Dendritic cell treated with granulocyte-macrophage colony-stimulating factor and Interleukin-4, amounts not matched to agents 40 ng/mL and 50 ng/mL, for 4 days (primary cell): ENCODE results near the gene MPHOSPH9.
"Not testable (repeated sequence)": the region's sequence is repeated elsewhere in the genome, so short reads cannot be mapped to it uniquely, and the experiment has no call there.

ENCODE experiments used
- H3K27ac Mint-ChIP-seq: one replicate; pipeline ENCODE4 v1.8.0; 2022; ENCODE audit warnings: mild to moderate bottlenecking, mixed read lengths
- H3K27me3 Mint-ChIP-seq: one replicate; pipeline ENCODE4 v1.8.0; 2022; ENCODE audit warnings: mild to moderate bottlenecking, mixed read lengths
- H3K36me3 Mint-ChIP-seq: one replicate; pipeline ENCODE4 v1.8.0; 2022; ENCODE audit warnings: low read depth, mixed read lengths
- H3K4me1 Mint-ChIP-seq: one replicate; pipeline ENCODE4 v1.8.0; 2022; ENCODE audit warnings: low read depth, mixed read lengths
- H3K4me3 Mint-ChIP-seq: one replicate; pipeline ENCODE4 v1.8.0; 2022; ENCODE audit warnings: mild to moderate bottlenecking, moderate library complexity, mixed read lengths
- H3K9me3 Mint-ChIP-seq: one replicate; pipeline ENCODE4 v1.8.0; 2022; ENCODE audit warnings: mixed read lengths
- intact Hi-C: fragments of 100-400 bp; cut with micrococcal nuclease; formaldehyde crosslinking; loops from one replicate; pipeline ENCODE4 v1.15.0; 2022

The MPHOSPH9 gene

DNA sequence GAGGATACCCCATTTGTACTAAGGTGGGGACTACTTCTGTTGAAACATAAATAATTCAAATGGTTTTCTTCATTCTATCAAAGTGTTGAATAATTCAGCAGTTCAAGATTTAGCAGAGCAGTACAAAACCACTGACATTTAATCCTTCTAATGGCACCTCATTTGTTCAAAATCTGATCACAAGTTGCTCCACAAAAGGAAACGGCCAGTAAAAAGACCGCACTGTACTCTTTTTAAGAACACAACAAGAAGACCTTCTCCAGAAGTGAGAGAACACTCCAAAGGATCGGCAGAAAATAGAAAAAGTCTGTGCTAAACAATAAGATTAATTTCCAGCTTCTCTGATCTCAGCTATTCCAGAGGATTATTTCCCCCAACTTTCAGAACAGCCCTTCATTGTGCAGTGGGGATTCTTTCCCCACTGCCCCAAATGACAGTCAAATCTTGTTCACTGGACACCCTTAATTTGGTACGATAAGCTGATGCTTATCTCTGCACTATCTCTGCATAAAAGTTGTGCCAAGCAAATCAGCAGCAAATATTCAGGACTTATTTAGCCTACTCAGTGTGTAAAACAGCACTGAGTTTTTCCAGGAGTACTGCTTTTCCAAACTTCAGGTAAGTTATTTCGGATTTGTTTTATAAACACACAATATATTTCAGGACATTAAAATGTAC is 5.2 kb downstream of the MPHOSPH9 start:
- H3K27me3 Mint-ChIP-seq, result no peaks in the 10 kb centered on the region

DNA sequence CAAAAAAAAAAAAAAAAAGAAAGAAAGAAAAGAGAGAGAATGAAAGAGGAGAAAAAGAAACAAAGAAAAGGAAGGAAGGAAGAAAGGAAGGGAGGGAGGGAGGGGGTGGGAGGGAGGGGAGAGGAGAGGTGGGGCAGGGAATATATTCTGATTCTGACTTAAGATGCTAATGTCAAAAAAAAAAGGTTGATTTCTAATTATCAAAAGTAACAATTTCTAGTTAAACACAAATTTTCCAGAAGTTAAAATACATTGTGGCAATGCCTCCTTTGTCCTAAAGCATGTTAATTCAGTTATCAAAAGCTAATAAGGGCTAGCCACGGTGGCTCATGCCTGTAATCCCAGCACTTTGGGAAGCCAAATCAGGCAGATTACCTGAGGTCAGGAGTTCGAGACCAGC is 7.5 kb downstream of the MPHOSPH9 start:
- Mint-ChIP-seq H3K27me3 (no peaks in the 10 kb centered on the region), H3K9me3 (no peaks in the 10 kb centered on the region), H3K4me1 (peaks cover 13% of the 10 kb centered on the region), H3K36me3 (peaks cover 33% of the 10 kb centered on the region), H3K27ac (peak overlapping the region; percentile 55), H3K4me3 (no peak overlapping the region)
- intact Hi-C loops, result no loop called here

More for the DNA sequence above, 5.2 kb downstream of the MPHOSPH9 start:
- Mint-ChIP-seq H3K4me1 (peaks cover 30% of the 10 kb centered on the region), H3K4me3 (no peak overlapping the region), H3K9me3 (no peaks in the 10 kb centered on the region), H3K36me3 (peaks cover 17% of the 10 kb centered on the region), H3K27ac (no peak overlapping the region)
- intact Hi-C loops, result no loop called here

DNA sequence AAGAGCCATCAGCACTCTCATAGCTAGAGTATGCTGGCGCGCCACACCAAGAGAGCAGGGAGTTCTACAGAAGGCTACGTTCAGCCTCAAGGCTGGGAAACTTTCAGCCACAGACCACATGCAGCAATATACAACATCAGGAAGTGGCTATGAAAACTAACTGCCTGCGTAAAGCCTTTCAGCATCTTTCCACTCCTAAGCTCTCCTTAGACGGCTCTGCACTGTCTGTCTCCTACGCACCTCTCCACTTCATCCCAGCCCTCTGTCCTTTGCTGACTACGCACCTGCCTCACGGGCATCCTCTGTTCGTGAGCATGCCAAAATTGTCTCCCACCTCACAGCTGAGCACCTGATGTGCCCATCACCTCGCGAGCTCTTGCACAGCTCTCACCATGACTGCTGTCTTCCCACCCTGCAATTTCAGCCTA is 9.7 kb downstream of the MPHOSPH9 start:
- H3K4me1 Mint-ChIP-seq, result peaks cover under 1% of the 10 kb centered on the region
- no peak overlapping the region for H3K4me3 Mint-ChIP-seq
- no peaks in the 10 kb centered on the region for H3K27me3 Mint-ChIP-seq
- no peak overlapping the region for H3K27ac Mint-ChIP-seq
- intact Hi-C loops, result no loop called here
- no peaks in the 10 kb centered on the region for H3K9me3 Mint-ChIP-seq
- peaks cover 54% of the 10 kb centered on the region for H3K36me3 Mint-ChIP-seq

DNA sequence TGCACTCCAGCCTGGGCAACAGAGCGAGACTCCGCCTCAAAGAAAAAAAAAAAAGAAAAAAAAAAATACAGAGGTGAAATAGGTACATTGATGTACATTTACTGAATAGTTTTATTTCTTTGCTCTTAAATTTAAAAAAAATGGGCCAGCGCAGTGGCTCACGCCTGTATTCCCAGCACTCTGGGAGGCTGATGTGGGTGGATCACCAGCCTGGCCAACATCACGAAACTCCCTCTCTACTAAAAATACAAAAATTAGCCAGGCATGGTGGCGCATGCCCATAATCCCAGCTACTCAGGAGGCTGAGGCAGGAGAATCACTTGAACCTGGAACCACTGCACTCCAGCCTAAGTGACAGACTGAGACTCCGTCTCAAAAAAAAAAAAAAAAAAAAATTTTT is 25.1 kb downstream of the MPHOSPH9 start:
- H3K36me3 Mint-ChIP-seq, result peaks cover 90% of the 10 kb centered on the region
- H3K27ac Mint-ChIP-seq, intact Hi-C loops, H3K9me3 Mint-ChIP-seq, H3K4me3 Mint-ChIP-seq, H3K27me3 Mint-ChIP-seq, H3K4me1 Mint-ChIP-seq: not testable (repeated sequence)

DNA sequence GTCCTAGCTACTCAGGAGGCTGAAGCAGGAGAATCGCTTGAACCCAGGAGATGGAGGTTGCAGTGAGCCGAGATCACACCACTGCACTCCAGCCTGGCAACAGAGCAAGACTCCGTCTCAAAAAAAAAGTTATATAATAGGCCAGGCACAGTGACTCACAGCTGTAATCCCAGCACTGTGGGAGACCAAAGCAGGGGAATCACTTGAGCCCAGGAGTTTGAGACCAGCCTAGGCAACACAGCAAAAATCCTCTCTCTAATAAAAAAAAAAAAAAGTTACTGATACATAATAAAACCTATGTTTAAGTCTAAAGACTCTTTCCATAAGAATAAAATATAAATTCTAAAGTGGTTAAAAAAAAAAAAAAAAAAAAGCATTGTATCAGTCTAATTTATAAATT is 26.1 kb downstream of the MPHOSPH9 start:
- H3K4me1 Mint-ChIP-seq, H3K9me3 Mint-ChIP-seq, H3K27me3 Mint-ChIP-seq, intact Hi-C loops, H3K27ac Mint-ChIP-seq, H3K4me3 Mint-ChIP-seq: not testable (repeated sequence)
- peaks cover 91% of the 10 kb centered on the region for H3K36me3 Mint-ChIP-seq

DNA sequence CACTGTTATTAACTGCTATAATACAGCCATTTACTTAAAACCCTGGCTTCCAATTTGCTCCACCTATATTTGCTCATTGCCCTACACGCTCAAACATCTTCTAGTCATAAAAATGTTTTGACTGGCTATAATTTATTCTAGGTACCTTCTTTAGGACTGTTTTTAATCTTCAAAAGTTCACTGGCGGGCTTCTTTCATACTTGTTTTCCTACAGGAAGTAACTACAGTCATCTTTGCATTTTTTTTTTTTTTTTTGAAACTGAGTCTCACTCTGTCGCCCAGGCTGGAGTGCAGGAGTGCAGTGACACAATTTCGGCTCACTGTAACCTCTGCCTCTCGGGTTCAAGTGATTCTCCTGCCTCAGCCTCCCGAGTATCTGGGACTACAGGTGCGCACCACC is 32.5 kb downstream of the MPHOSPH9 start:
- H3K27ac Mint-ChIP-seq, result peak overlapping the region; percentile 28
- no peaks in the 10 kb centered on the region for H3K27me3 Mint-ChIP-seq
- H3K4me1 Mint-ChIP-seq, result no peaks in the 10 kb centered on the region
- H3K9me3 Mint-ChIP-seq, result no peaks in the 10 kb centered on the region
- intact Hi-C loops, result no loop called here
- H3K36me3 Mint-ChIP-seq, result peaks cover 78% of the 10 kb centered on the region
- H3K4me3 Mint-ChIP-seq, result no peak overlapping the region

DNA sequence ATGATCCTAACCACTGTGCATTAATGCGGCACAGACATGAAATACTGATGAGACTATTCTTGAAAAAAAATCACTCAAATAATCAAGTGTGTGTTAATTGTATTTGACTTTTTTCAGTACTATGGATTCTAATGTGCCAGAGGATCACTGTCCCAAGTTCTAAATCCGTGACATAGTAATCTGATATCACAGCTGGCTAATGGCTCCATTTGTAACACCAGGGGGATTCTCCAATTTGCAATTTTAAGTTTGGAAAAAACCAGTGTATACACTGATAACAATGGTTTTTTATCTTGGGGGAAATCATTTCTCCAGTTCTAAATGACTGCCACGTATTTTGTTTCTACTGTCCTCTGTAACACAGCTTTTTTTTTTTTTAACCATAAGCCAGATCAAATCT is 33.0 kb downstream of the MPHOSPH9 start:
- Mint-ChIP-seq H3K4me3 (no peak overlapping the region), H3K9me3 (no peaks in the 10 kb centered on the region), H3K27ac (no peak overlapping the region), H3K4me1 (no peaks in the 10 kb centered on the region), H3K36me3 (peaks cover 78% of the 10 kb centered on the region), H3K27me3 (no peaks in the 10 kb centered on the region)
- intact Hi-C loops, result no loop called here

DNA sequence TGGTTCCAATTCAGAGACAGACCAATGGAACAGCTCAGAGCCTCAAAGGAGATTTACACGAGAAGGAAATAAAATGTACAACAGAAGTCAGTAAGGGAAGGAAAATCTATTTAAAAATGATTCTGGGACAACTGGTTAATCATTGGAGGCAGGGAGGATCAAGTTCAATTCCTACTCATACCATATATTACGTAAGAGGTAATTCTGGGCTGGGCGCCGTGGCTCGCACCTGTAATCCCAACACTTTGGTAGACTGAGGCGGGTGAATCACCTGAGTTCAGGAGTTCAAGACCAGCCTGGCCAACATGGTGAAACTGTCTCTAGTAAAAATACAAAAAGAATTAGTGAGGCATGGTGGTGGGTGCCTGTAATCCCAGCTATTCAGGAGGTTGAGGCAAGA is 45.3 kb downstream of the MPHOSPH9 start:
- Mint-ChIP-seq H3K27me3 (no peaks in the 10 kb centered on the region), H3K36me3 (peaks cover 86% of the 10 kb centered on the region), H3K27ac (no peak overlapping the region), H3K4me3 (no peak overlapping the region), H3K4me1 (no peaks in the 10 kb centered on the region), H3K9me3 (no peaks in the 10 kb centered on the region)
- intact Hi-C loops, result no loop called here

DNA sequence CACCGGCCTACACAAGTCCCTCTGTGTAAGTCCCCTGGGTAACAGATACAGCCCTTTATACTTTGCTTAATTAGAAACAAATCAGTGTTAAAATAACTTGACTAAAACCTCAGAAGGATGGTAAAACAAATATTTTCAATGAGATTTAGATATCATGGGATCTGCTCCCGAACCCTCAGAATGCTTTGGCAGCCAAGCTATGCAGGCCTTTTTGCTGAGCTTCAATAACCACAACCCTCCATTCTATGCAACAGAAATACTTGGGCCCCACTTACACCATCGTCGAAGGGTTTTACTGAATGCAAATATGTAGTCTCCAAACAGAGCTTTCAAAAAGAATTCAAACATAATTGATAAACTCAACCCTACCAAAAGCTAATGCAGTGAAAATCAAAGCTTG is 52.8 kb downstream of the MPHOSPH9 start:
- Mint-ChIP-seq H3K27ac (no peak overlapping the region), H3K4me3 (no peak overlapping the region), H3K27me3 (no peaks in the 10 kb centered on the region), H3K4me1 (no peaks in the 10 kb centered on the region), H3K36me3 (peaks cover 77% of the 10 kb centered on the region), H3K9me3 (no peaks in the 10 kb centered on the region)
- intact Hi-C loops, result no loop called here

DNA sequence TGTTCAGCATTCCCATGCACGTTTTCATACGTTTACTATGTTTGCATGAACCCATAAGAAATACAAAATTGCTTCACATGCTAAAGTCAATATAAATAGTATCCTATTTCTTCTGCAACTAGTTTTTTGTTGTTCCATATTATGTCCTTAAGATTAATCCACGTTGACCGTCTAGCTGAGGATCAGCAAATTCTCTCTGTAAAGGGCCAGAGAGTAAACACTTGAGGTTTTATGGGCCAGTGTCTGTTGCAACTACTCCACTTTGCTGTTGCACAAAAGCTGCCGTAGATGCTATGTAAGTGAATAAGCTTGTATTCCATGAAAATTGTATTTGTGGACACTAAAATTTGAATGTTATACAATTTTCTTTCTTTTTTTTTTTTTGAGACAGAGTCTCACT is 61.0 kb downstream of the MPHOSPH9 start:
- Mint-ChIP-seq H3K36me3 (peaks cover 62% of the 10 kb centered on the region), H3K4me1 (no peaks in the 10 kb centered on the region), H3K4me3 (no peak overlapping the region), H3K27ac (no peak overlapping the region), H3K9me3 (no peaks in the 10 kb centered on the region), H3K27me3 (no peaks in the 10 kb centered on the region)
- intact Hi-C loops, result no loop called here

DNA sequence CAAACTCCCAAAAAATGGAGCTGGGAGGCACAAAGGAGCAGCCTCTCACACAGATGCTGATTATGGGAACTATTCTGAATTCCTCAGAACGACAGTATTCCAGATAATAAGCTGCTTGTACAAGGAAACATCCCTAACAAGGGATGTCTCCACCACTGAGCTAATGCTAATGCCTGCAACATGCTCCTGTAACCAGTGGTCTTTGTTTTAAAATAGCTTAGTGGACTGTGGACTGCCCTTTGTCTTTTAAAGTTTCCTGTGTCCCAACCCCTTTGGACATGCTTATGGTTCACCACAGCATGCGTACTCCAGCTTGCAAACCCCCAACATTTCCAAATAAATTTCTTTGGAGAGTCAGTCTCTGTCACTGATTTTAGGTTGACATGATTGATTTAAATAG is 65.6 kb downstream of the MPHOSPH9 start:
- Mint-ChIP-seq H3K4me1 (no peaks in the 10 kb centered on the region), H3K4me3 (no peak overlapping the region), H3K27me3 (no peaks in the 10 kb centered on the region), H3K36me3 (peaks cover 66% of the 10 kb centered on the region), H3K9me3 (no peaks in the 10 kb centered on the region), H3K27ac (no peak overlapping the region)
- intact Hi-C loops, result no loop called here

DNA sequence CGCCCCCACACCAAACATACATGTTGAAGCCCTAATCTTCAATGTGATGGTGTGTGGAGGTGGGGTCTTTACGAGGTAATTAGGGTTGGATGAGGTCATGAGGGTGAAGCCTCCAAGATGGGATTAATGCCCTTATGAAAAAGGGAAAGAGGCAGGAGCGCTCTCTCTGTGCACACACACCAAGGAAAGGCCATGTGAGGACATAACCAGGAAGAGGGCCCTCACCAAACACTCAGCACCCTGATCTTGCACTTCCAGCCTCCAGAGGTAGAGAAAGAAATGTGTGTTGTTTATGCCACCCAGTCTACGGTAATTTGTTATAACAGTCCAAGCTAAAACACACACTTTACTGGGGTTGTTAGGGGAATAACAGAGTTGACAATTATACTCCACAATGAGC is 67.4 kb downstream of the MPHOSPH9 start:
- intact Hi-C loops, result no loop called here
- H3K4me1 Mint-ChIP-seq, result no peaks in the 10 kb centered on the region
- no peaks in the 10 kb centered on the region for H3K27me3 Mint-ChIP-seq
- no peak overlapping the region for H3K4me3 Mint-ChIP-seq
- peaks cover 66% of the 10 kb centered on the region for H3K36me3 Mint-ChIP-seq
- no peaks in the 10 kb centered on the region for H3K9me3 Mint-ChIP-seq
- no peak overlapping the region for H3K27ac Mint-ChIP-seq

DNA sequence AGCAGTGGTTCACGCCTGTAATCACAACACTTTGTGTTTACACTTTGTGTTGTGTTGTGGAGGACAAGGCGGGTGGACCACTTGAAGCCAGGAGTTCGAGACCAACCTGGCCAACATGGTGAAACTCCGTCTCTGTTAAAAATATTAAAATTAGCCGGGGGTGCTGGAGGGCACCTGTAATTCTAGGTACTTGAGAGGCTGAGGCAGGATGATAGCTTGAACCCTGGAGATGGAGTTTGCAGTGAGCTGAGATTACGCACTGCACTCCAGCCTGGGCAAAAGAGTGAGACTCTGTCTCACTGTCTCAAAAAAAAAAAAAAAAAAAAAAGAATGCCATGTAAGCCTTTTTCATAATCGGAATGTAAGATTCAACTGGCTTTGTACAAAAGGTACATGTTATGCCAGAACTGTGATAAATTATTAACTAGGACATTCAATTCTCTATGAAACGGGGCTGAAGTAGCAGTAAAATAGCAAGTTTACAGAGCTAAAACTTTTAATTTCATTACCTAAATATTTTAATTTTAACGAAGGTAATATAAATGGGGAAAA is 68.2 kb downstream of the MPHOSPH9 start:
- Mint-ChIP-seq H3K4me1 (no peaks in the 10 kb centered on the region), H3K27me3 (no peaks in the 10 kb centered on the region), H3K27ac (no peak overlapping the region), H3K4me3 (no peak overlapping the region), H3K9me3 (no peaks in the 10 kb centered on the region), H3K36me3 (peaks cover 71% of the 10 kb centered on the region)
- intact Hi-C loops, result no loop called here

DNA sequence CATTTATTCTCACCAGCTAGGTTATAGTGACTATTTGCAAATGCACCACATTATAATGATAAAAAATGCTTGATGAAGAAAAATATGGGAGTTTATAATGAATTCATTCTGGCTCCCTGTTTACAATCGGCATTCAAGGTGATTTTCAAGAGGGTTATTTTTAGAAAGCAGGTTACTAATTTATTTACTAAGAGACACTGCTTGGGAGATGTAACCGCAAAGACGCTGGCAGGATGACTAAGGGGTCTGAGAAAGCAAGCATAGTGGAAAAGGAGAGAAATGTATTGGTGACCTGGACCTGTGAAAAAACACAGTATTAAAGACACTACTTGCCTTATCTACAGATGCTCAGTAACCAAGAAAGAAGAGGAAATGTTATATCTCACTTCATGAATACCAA is 68.7 kb downstream of the MPHOSPH9 start:
- Mint-ChIP-seq H3K27ac (no peak overlapping the region), H3K36me3 (peaks cover 76% of the 10 kb centered on the region), H3K4me1 (no peaks in the 10 kb centered on the region), H3K9me3 (no peaks in the 10 kb centered on the region), H3K4me3 (no peak overlapping the region), H3K27me3 (no peaks in the 10 kb centered on the region)
- intact Hi-C loops, result no loop called here

DNA sequence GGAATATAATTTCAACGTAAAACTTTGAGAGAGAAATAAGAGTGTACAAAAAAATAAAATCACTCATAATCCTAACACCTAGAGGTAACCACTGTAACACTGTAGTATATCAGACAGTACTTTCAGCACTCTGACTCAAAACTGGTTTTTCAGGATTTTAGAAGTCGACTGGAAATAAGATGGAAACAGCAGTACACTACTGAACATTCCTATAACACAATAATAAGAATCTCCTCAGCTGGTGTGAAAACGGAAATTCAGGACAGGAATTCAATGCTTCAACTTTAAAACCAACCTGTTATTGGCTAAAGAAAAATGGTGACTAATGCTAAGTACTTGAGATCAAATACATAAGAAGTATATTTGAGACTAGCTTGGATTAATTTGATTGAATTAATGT is 69.7 kb downstream of the MPHOSPH9 start:
- H3K27me3 Mint-ChIP-seq, result no peaks in the 10 kb centered on the region

More for the DNA sequence above, 69.7 kb downstream of the MPHOSPH9 start:
- H3K4me1 Mint-ChIP-seq, result no peaks in the 10 kb centered on the region
- intact Hi-C loops, result no loop called here
- no peak overlapping the region for H3K4me3 Mint-ChIP-seq
- no peak overlapping the region for H3K27ac Mint-ChIP-seq
- H3K9me3 Mint-ChIP-seq, result no peaks in the 10 kb centered on the region
- peaks cover 74% of the 10 kb centered on the region for H3K36me3 Mint-ChIP-seq
